B cell (primary cell): Measurements from ENCODE around the gene PTX4. TPM values are rescaled to one million over a fixed set of nuclear protein-coding genes. Genes with fewer than 3 reads are reported as not detected.
A peak's percentile ranks its signal among the peaks of the same experiment; 100 is the strongest.

Experiments
- ATAC-seq: fragments of 200-7000 bp; cut with Tn5 transposase; one replicate; pipeline ENCODE4 v1.10.0; 2021; ENCODE audit warnings: low read depth, mild to moderate bottlenecking, moderate number of reproducible peaks, moderate library complexity
- CTCF ChIA-PET: fragments of 350-600 bp; sonication (Branson Sonifier 250); formaldehyde crosslinking; loops from one replicate; lab custom pipeline; 2021; ENCODE audit warnings: antibody characterized with exemption, inconsistent platforms; lab: Charles Lee
- POLR2A ChIA-PET: fragments of 350-600 bp; sonication (Branson Sonifier 250); formaldehyde crosslinking; loops from one replicate; lab custom pipeline; 2021; ENCODE audit warnings: antibody characterized with exemption; lab: Charles Lee
- DNase-seq: peaks from one replicate; pipeline ENCODE4 v3.0.0; 2013
- H2AFZ ChIP-seq: 2 replicates; pipeline ENCODE4 v1.6.1; 2012; ENCODE audit warnings: mild to moderate bottlenecking, low read depth, low read length; ENCODE audit not compliant: insufficient read depth, poor library complexity, severe bottlenecking
- H3K27ac ChIP-seq, 2 donors: 1 replicate in 1 of 2; 2 replicates in 1 of 2; pipeline ENCODE4 v1.5.1; 2012 to 2013; ENCODE audit warnings: low read length in 2 of 2, mild to moderate bottlenecking in 2 of 2, moderate library complexity in 1 of 2
- H3K27me3 ChIP-seq, 4 experiments: fragments of 200-600 bp in 1 of 4; sonication (generic) in 1 of 4; replicated peaks in 1 of 4; 1 replicate in 2 of 4; 2 replicates in 2 of 4; pipeline versions ENCODE4 v1.6.1 to v1.7.0; 2013 to 2016; ENCODE audit warnings: low read length in 3 of 4, mild to moderate bottlenecking in 2 of 4, mixed read lengths in 1 of 4, moderate library complexity in 1 of 4; ENCODE audit not compliant: insufficient read depth in 4 of 4, control insufficient read depth in 3 of 4; ENCODE audit errors: control extremely low read depth in 1 of 4
- H3K36me3 ChIP-seq, 2 experiments: replicated peaks in 1 of 2; 1 replicate in 1 of 2; 2 replicates in 1 of 2; pipeline versions ENCODE4 v1.6.1 to v1.7.1; 2013; ENCODE audit warnings: low read length in 1 of 2; ENCODE audit not compliant: insufficient read depth in 2 of 2, control insufficient read depth in 1 of 2; ENCODE audit errors: control extremely low read depth in 1 of 2, extremely low read depth in 1 of 2
- H3K4me1 ChIP-seq, 2 donors: fragments of 200-600 bp in 1 of 2; sonication (generic) in 1 of 2; 1 replicate in 1 of 2; 2 replicates in 1 of 2; pipeline versions ENCODE4 v1.5.1 to v1.6.1; 2013 to 2017; ENCODE audit warnings: low read length in 2 of 2; ENCODE audit not compliant: control insufficient read depth in 2 of 2, insufficient read depth in 2 of 2
- H3K4me2 ChIP-seq: replicated peaks from 2 replicates; pipeline ENCODE3; 2012; ENCODE audit warnings: mild to moderate bottlenecking, low read depth, low read length; ENCODE audit not compliant: poor library complexity, severe bottlenecking
- H3K4me3 ChIP-seq, 5 experiments: fragments of 200-600 bp in 1 of 5; sonication (generic) in 1 of 5; 1 replicate in 3 of 5; 2 replicates in 2 of 5; pipeline versions ENCODE4 v1.5.1 to v1.7.0; 2011 to 2016; ENCODE audit warnings: low read length in 4 of 5, mild to moderate bottlenecking in 4 of 5, low read depth in 2 of 5, control low read depth in 1 of 5, moderate library complexity in 1 of 5; ENCODE audit not compliant: insufficient read depth in 1 of 5; ENCODE audit errors: control extremely low read depth in 1 of 5, extremely low read depth in 1 of 5
- H3K79me2 ChIP-seq: fragments of 200-600 bp; sonication (generic); one replicate; pipeline ENCODE4 v1.6.0; 2016; ENCODE audit warnings: low read length; ENCODE audit not compliant: control insufficient read depth, insufficient read depth
- H3K9ac ChIP-seq: fragments of 200-600 bp; sonication (generic); 2 replicates; pipeline ENCODE4 v1.6.1; 2017; ENCODE audit warnings: mild to moderate bottlenecking, low read length, moderate library complexity
- H3K9me3 ChIP-seq, 3 donors: one replicate each; pipeline versions ENCODE4 v1.6.1 to v1.7.1; 2013; ENCODE audit warnings: low read length in 2 of 3; ENCODE audit not compliant: control insufficient read depth in 2 of 3, insufficient read depth in 1 of 3; ENCODE audit errors: control extremely low read depth in 1 of 3
- H4K20me1 ChIP-seq: 2 replicates; pipeline ENCODE4 v1.6.0; 2012; ENCODE audit warnings: mild to moderate bottlenecking, low read length; ENCODE audit not compliant: insufficient read depth, control insufficient read depth, poor library complexity, severe bottlenecking
- H3K27ac Mint-ChIP-seq: one replicate; pipeline ENCODE4 v1.8.0; 2021; ENCODE audit warnings: mixed read lengths
- H3K27me3 Mint-ChIP-seq: one replicate; pipeline ENCODE4 v1.8.0; 2021; ENCODE audit warnings: mixed read lengths
- H3K4me1 Mint-ChIP-seq: one replicate; pipeline ENCODE4 v1.8.0; 2021; ENCODE audit warnings: mixed read lengths
- H3K4me3 Mint-ChIP-seq: one replicate; pipeline ENCODE4 v1.8.0; 2021; ENCODE audit warnings: mixed read lengths
- H3K9me3 Mint-ChIP-seq: one replicate; pipeline ENCODE4 v1.8.0; 2022; ENCODE audit warnings: mixed read lengths; ENCODE audit not compliant: insufficient read depth
- CTCF ChIP-seq: fragments of 200-600 bp; IDR thresholded peaks from one replicate; pipeline ENCODE4 v1.8.0; 2022; ENCODE audit warnings: antibody characterized with exemption, mild to moderate bottlenecking
- EZH2 ChIP-seq: IDR thresholded peaks from 2 replicates; pipeline ENCODE4 v1.6.1; 2012; ENCODE audit warnings: borderline replicate concordance, low read depth, mild to moderate bottlenecking, moderate library complexity, low read length; ENCODE audit not compliant: insufficient read depth, poor library complexity, severe bottlenecking
- WGBS: methylation state at CpG from one replicate; pipeline ENCODE4 v1.1.5; 2013; ENCODE audit warnings: missing lambda C conversion rate; ENCODE audit not compliant: insufficient coverage; 5-methylcytosine and 5-hydroxymethylcytosine counted together
- intact Hi-C: fragments of 100-400 bp; cut with micrococcal nuclease; formaldehyde crosslinking; loops from one replicate; pipeline ENCODE4 v1.10.0; 2022
- polyA plus RNA-seq: library from polyadenylated mRNA; depleted of rRNA; stranded (reverse); fragments of >200 nt; gene quantifications from 2 replicates; pipeline ENCODE4 v1.2.3, GENCODE V29; 2012
- total RNA-seq, 2 donors: library from RNA; stranded (reverse); fragments of 120-200 nt in 1 of 2; gene quantifications; 1 replicate in 1 of 2; 2 replicates in 1 of 2; pipeline versions ENCODE4 v1.2.3 to v1.2.4, GENCODE V29; 2013 to 2022

The PTX4 gene
- total and polyA plus RNA-seq, 2 donors (not counting 1 experiment from before 2014, with no cell fraction given): 0.33 TPM; not detected in 1

GRCh38 chr16:1466054-1466453, 22.7 kb downstream of the PTX4 start:
- 95% methylated on average over 10 of the region's 24 CpGs for WGBS
- ChIA-PET POLR2A (no interaction called here), CTCF (no interaction called here)
- Histone ChIP-seq H3K79me2 (peaks cover 99% of the 10 kb centered on the region), H3K27me3 (no peaks in the 10 kb centered on the region), H4K20me1 (peaks cover 37% of the 10 kb centered on the region), H3K4me3 (no peak overlapping the region), H2AFZ (no peak overlapping the region), H3K9me3 (peaks cover 0 to 3% (median 0%) of the 10 kb centered on the region in 3 donors), H3K36me3 (peaks cover 6 to 25% of the 10 kb centered on the region in 2 experiments), H3K4me2 (no peak overlapping the region), H3K27ac (no peak overlapping the region), H3K9ac (no peak overlapping the region), H3K4me1 (peaks cover 11 to 27% of the 10 kb centered on the region in 2 donors)
- H3K4me1 Mint-ChIP-seq: peaks cover 30% of the 10 kb centered on the region
- TF ChIP-seq CTCF (no peak), EZH2 (no peak)
- ATAC-seq (no peak), DNase-seq (no peak)
- H3K9me3 Mint-ChIP-seq: no peaks in the 10 kb centered on the region
- H3K27me3 Mint-ChIP-seq: no peaks in the 10 kb centered on the region
- intact Hi-C loops: no loop called here
- peak overlapping the region; percentile 15 for H3K27ac Mint-ChIP-seq
- no peak overlapping the region for H3K4me3 Mint-ChIP-seq

- intact Hi-C loops: no loop called here
- Mint-ChIP-seq H3K4me3 (no peak overlapping the region), H3K27ac (no peak overlapping the region), H3K27me3 (no peaks in the 10 kb centered on the region), H3K9me3 (no peaks in the 10 kb centered on the region), H3K4me1 (peaks cover 28% of the 10 kb centered on the region)
- POLR2A ChIA-PET: no interaction called here
- Histone ChIP-seq H3K27me3 (no peaks in the 10 kb centered on the region), H3K36me3 (peaks cover 6 to 30% of the 10 kb centered on the region in 2 experiments), H4K20me1 (peaks cover 32% of the 10 kb centered on the region), H3K9me3 (peaks cover 0 to 3% (median 0%) of the 10 kb centered on the region in 3 donors), H3K4me2 (no peak overlapping the region), H2AFZ (no peak overlapping the region), H3K27ac (no peak overlapping the region), H3K4me3 (no peak overlapping the region), H3K9ac (no peak overlapping the region), H3K79me2 (peaks cover 99% of the 10 kb centered on the region), H3K4me1 (peaks cover 5 to 22% of the 10 kb centered on the region in 2 donors)
- DNase-seq (no peak), ATAC-seq (no peak)
- WGBS: 98% methylated on average over 13 of the region's 13 CpGs
- CTCF ChIA-PET: no interaction called here
- TF ChIP-seq CTCF (no peak), EZH2 (no peak)
These were observed 23.2 kb downstream of the PTX4 start for GRCh38 chr16:1465567-1465915.
